ENCODE data around the gene EFNA5.

Gene EFNA5

GRCh38 chr5:107601076-107601475 is 69.7 kb downstream of the EFNA5 start:
- DNase-seq: no peak

GRCh38 chr5:107598958-107599357 is 71.8 kb downstream of the EFNA5 start:
- DNase-seq: no peak

GRCh38 chr5:107597803-107598202 is 72.9 kb downstream of the EFNA5 start:
- no peak for DNase-seq

- DNase-seq: no peak
Observed at GRCh38 chr5:107597247-107597646, 73.5 kb downstream of the EFNA5 start.

- DNase-seq: no peak
Observed at GRCh38 chr5:107594253-107595045, 76.3 kb downstream of the EFNA5 start.

GRCh38 chr5:107593009-107593408 is 77.7 kb downstream of the EFNA5 start:
- DNase-seq: no peak

- no peak for DNase-seq
Observed at GRCh38 chr5:107592515-107592914, 78.2 kb downstream of the EFNA5 start.

GRCh38 chr5:107590686-107591085 is 80.1 kb downstream of the EFNA5 start:
- no peak for DNase-seq

- no peak for DNase-seq
Observed at GRCh38 chr5:107589520-107590193, 81.1 kb downstream of the EFNA5 start.

- no peak for DNase-seq
Observed at GRCh38 chr5:107582625-107583024, 88.1 kb downstream of the EFNA5 start.

- no peak for DNase-seq
Observed at GRCh38 chr5:107580889-107581820, 89.6 kb downstream of the EFNA5 start.

GRCh38 chr5:107578051-107578635 is 92.6 kb downstream of the EFNA5 start:
- DNase-seq: no peak

- no peak for DNase-seq
Observed at GRCh38 chr5:107577394-107577950, 93.3 kb downstream of the EFNA5 start.

GRCh38 chr5:107576736-107577393 is 93.9 kb downstream of the EFNA5 start:
- no peak for DNase-seq

- DNase-seq: no peak
Observed at GRCh38 chr5:107576155-107576554, 94.6 kb downstream of the EFNA5 start.

GRCh38 chr5:107574287-107574686 is 96.5 kb downstream of the EFNA5 start:
- no peak for DNase-seq

GRCh38 chr5:107572715-107573368 is 97.9 kb downstream of the EFNA5 start:
- no peak for DNase-seq

GRCh38 chr5:107571621-107572536 is 98.9 kb downstream of the EFNA5 start:
- DNase-seq: peak; percentile 88 to 91

GRCh38 chr5:107570805-107571531 is 99.8 kb downstream of the EFNA5 start:
- DNase-seq: peak; percentile 22 to 56

GRCh38 chr5:107570181-107570580 is 100.6 kb downstream of the EFNA5 start:
- DNase-seq: no peak

All from SHP77 (cell line).